WTC11 (cell line): ENCODE data around the gene ACOX3. TPM values are rescaled to one million over a fixed set of nuclear protein-coding genes. Genes with fewer than 3 reads are reported as not detected.

Source experiments
- ATAC-seq: fragments of 200-7000 bp; cut with Tn5 transposase; 2 replicates; pipeline ENCODE4 v1.10.0; 2021; ENCODE audit warnings: mild to moderate bottlenecking, moderate library complexity
- CTCF ChIA-PET: fragments of 300-600 bp; sonication (Branson Sonifier 250); formaldehyde crosslinking; loops from one replicate; lab custom pipeline; 2021; ENCODE audit warnings: antibody characterized with exemption; lab: Charles Lee
- POLR2A ChIA-PET: fragments of 350-600 bp; sonication (Branson Sonifier 250); formaldehyde crosslinking; loops from one replicate; lab custom pipeline; 2021; ENCODE audit warnings: antibody characterized with exemption; lab: Charles Lee
- DNase-seq: peaks from one replicate; pipeline ENCODE4 v3.0.0; 2021; ENCODE audit warnings: low spot score
- H3K27ac Mint-ChIP-seq: 2 replicates; pipeline ENCODE4 v1.8.0; 2021; ENCODE audit warnings: mixed read lengths
- H3K27me3 Mint-ChIP-seq: 2 replicates; pipeline ENCODE4 v1.8.0; 2021; ENCODE audit warnings: low read depth, mild to moderate bottlenecking, moderate library complexity, mixed read lengths
- H3K36me3 Mint-ChIP-seq: 2 replicates; pipeline ENCODE4 v1.8.0; 2021; ENCODE audit warnings: mixed read lengths
- H3K4me1 Mint-ChIP-seq: 2 replicates; pipeline ENCODE4 v1.8.0; 2022; ENCODE audit warnings: mixed read lengths
- H3K4me3 Mint-ChIP-seq: 2 replicates; pipeline ENCODE4 v1.8.0; 2021; ENCODE audit warnings: mild to moderate bottlenecking, moderate library complexity, mixed read lengths
- H3K9me3 Mint-ChIP-seq: 2 replicates; pipeline ENCODE4 v1.8.0; 2021; ENCODE audit warnings: mixed read lengths
- ATF2 ChIP-seq: sonication (generic); formaldehyde crosslinking; IDR thresholded peaks from 2 replicates; pipeline ENCODE4 v1.8.1; 2022; ENCODE audit warnings: low read depth, missing genetic modification reagents, borderline replicate concordance
- CREB1 ChIP-seq: sonication (generic); formaldehyde crosslinking; IDR thresholded peaks from 2 replicates; pipeline ENCODE4 v1.8.0; 2023; ENCODE audit warnings: mild to moderate bottlenecking, missing genetic modification reagents
- CREM ChIP-seq: sonication (generic); formaldehyde crosslinking; IDR thresholded peaks from 2 replicates; pipeline ENCODE4 v1.8.1; 2022; ENCODE audit warnings: mild to moderate bottlenecking, missing genetic modification reagents, moderate library complexity
- E2F5 ChIP-seq: sonication (generic); formaldehyde crosslinking; IDR thresholded peaks from 2 replicates; pipeline ENCODE4 v1.8.1; 2022; ENCODE audit warnings: mild to moderate bottlenecking, moderate library complexity, missing genetic modification reagents
- ESRRA ChIP-seq: sonication (generic); formaldehyde crosslinking; IDR thresholded peaks from 2 replicates; pipeline ENCODE4 v1.8.1; 2022; ENCODE audit warnings: mild to moderate bottlenecking, missing genetic modification reagents, borderline replicate concordance
- ETV6 ChIP-seq: sonication (generic); formaldehyde crosslinking; IDR thresholded peaks from 2 replicates; pipeline ENCODE4 v1.8.1; 2022; ENCODE audit warnings: mild to moderate bottlenecking, missing genetic modification reagents
- GRHL2 ChIP-seq: fragments of 250-450 bp; sonication (Bioruptor Pico); IDR thresholded peaks from 2 replicates; pipeline ENCODE4 v1.8.0; 2022; ENCODE audit warnings: mild to moderate bottlenecking, moderate library complexity; ENCODE audit not compliant: insufficient replicate concordance, severe bottlenecking
- HMGA2 ChIP-seq: fragments of 250-450 bp; sonication (Bioruptor Pico); IDR thresholded peaks from 2 replicates; pipeline ENCODE4 v1.4.0; 2021; ENCODE audit warnings: mild to moderate bottlenecking, moderate library complexity
- IRF1 ChIP-seq: sonication (generic); formaldehyde crosslinking; IDR thresholded peaks from 2 replicates; pipeline ENCODE4 v1.8.0; 2023; ENCODE audit warnings: missing genetic modification reagents
- JUN ChIP-seq: sonication (generic); formaldehyde crosslinking; IDR thresholded peaks from 2 replicates; pipeline ENCODE4 v1.8.0; 2023; ENCODE audit warnings: mild to moderate bottlenecking, missing genetic modification reagents
- MAX ChIP-seq: sonication (generic); formaldehyde crosslinking; IDR thresholded peaks from 2 replicates; pipeline ENCODE4 v1.8.0; 2022; ENCODE audit warnings: mild to moderate bottlenecking, missing genetic modification reagents
- MLX ChIP-seq: sonication (generic); formaldehyde crosslinking; IDR thresholded peaks from 2 replicates; pipeline ENCODE4 v1.8.1; 2023; ENCODE audit warnings: mild to moderate bottlenecking, missing genetic modification reagents, moderate library complexity
- MXD4 ChIP-seq: fragments of 250-450 bp; sonication (Bioruptor Pico); IDR thresholded peaks from 2 replicates; pipeline ENCODE4 v1.8.0; 2021; ENCODE audit warnings: mild to moderate bottlenecking, moderate library complexity, borderline replicate concordance
- MYBL2 ChIP-seq: sonication (generic); formaldehyde crosslinking; IDR thresholded peaks from 2 replicates; pipeline ENCODE4 v1.8.1; 2023; ENCODE audit warnings: mild to moderate bottlenecking, moderate library complexity, missing genetic modification reagents
- NFYB ChIP-seq: sonication (generic); formaldehyde crosslinking; conservative IDR thresholded peaks from 2 replicates; pipeline ENCODE4 v1.8.0; 2022; ENCODE audit warnings: low read depth, missing genetic modification reagents
- NR1H2 ChIP-seq: sonication (generic); formaldehyde crosslinking; IDR thresholded peaks from 2 replicates; pipeline ENCODE4 v1.9.0; 2021; ENCODE audit warnings: mild to moderate bottlenecking, moderate library complexity, missing genetic modification reagents
- NR2C2 ChIP-seq: sonication (generic); formaldehyde crosslinking; IDR thresholded peaks from 2 replicates; pipeline ENCODE4 v1.8.0; 2022; ENCODE audit warnings: mild to moderate bottlenecking, missing genetic modification reagents
- NR3C1 ChIP-seq: sonication (generic); formaldehyde crosslinking; conservative IDR thresholded peaks from 2 replicates; pipeline ENCODE4 v1.8.1; 2023; ENCODE audit warnings: low read depth, mild to moderate bottlenecking, missing genetic modification reagents
- OVOL2 ChIP-seq: fragments of 250-450 bp; sonication (Bioruptor Pico); IDR thresholded peaks from 2 replicates; pipeline ENCODE4 v1.9.0; 2021; ENCODE audit warnings: mild to moderate bottlenecking, borderline replicate concordance
- TEAD4 ChIP-seq: sonication (generic); formaldehyde crosslinking; IDR thresholded peaks from 2 replicates; pipeline ENCODE4 v1.8.0; 2022; ENCODE audit warnings: mild to moderate bottlenecking, missing genetic modification reagents
- ZNF121 ChIP-seq: sonication (generic); formaldehyde crosslinking; IDR thresholded peaks from 2 replicates; pipeline ENCODE4 v1.8.0; 2023; ENCODE audit warnings: missing genetic modification reagents
- ZNF219 ChIP-seq: sonication (generic); formaldehyde crosslinking; IDR thresholded peaks from 2 replicates; pipeline ENCODE4 v1.8.0; 2023; ENCODE audit warnings: missing genetic modification reagents, mild to moderate bottlenecking, borderline replicate concordance
- ZNF416 ChIP-seq: fragments of 250-450 bp; sonication (Bioruptor Pico); IDR thresholded peaks from 2 replicates; pipeline ENCODE4 v1.9.0; 2021; ENCODE audit warnings: mild to moderate bottlenecking, inconsistent platforms
- ZNF512 ChIP-seq: sonication (generic); formaldehyde crosslinking; IDR thresholded peaks from 2 replicates; pipeline ENCODE4 v1.8.1; 2022; ENCODE audit warnings: missing genetic modification reagents, borderline replicate concordance
- total RNA-seq: library from RNA; stranded (reverse); gene quantifications from 3 replicates; pipeline ENCODE4 v1.2.3, GENCODE V29; 2021

The ACOX3 gene
- total RNA-seq, 1 experiment from 2014 or later, result 10.7 TPM

GRCh38 chr4:8378776-8379175, 61.7 kb downstream of the ACOX3 start:
- no peak overlapping the region for H3K4me3 Mint-ChIP-seq
- H3K27me3 Mint-ChIP-seq, result no peaks in the 10 kb centered on the region
- TF ChIP-seq NR3C1 (CRISPR knock-in tag) (no peak), CREM (CRISPR knock-in tag) (no peak), MXD4 (no peak), HMGA2 (CRISPR knock-in tag) (no peak), ESRRA (no peak), MAX (no peak), IRF1 (CRISPR knock-in tag) (no peak), ATF2 (no peak), ZNF512 (CRISPR knock-in tag) (no peak)
- TF ChIP-seq, all 79 proteins: peak for 0
- H3K27ac Mint-ChIP-seq, result no peak overlapping the region
- H3K36me3 Mint-ChIP-seq, result no peaks in the 10 kb centered on the region
- no peaks in the 10 kb centered on the region for H3K9me3 Mint-ChIP-seq
- no peak for DNase-seq
- ChIA-PET POLR2A (no interaction called here), CTCF (interaction anchor here (0.7 to 1.6 kb wide), 4 partner anchors 23 to 141 kb away, joined by 3 to 5 read pairs (median 4); no protein-coding TSS in a partner anchor)
- ATAC-seq, result no peak
- H3K4me1 Mint-ChIP-seq, result peaks cover 3% of the 10 kb centered on the region

- Mint-ChIP-seq H3K4me3 (no peak overlapping the region), H3K36me3 (no peaks in the 10 kb centered on the region), H3K27ac (no peak overlapping the region), H3K27me3 (no peaks in the 10 kb centered on the region), H3K9me3 (no peaks in the 10 kb centered on the region), H3K4me1 (peaks cover 3% of the 10 kb centered on the region)
- CTCF ChIA-PET, result interaction anchor here (1.3 to 4.5 kb wide), 3 partner anchors 24 to 111 kb away, joined by 4 to 20 read pairs (median 5); no protein-coding TSS in a partner anchor
- ATAC-seq, result no peak
- no peak for DNase-seq
- POLR2A ChIA-PET, result no interaction called here
- TF ChIP-seq NR1H2 (CRISPR knock-in tag), result no peak
These were observed 62.3 kb downstream of the ACOX3 start for GRCh38 chr4:8378101-8378724.

GRCh38 chr4:8377103-8378075, 63.1 kb downstream of the ACOX3 start:
- Mint-ChIP-seq H3K4me1 (peaks cover 3% of the 10 kb centered on the region), H3K36me3 (no peaks in the 10 kb centered on the region), H3K9me3 (no peaks in the 10 kb centered on the region), H3K27me3 (no peaks in the 10 kb centered on the region), H3K27ac (no peak overlapping the region), H3K4me3 (no peak overlapping the region)
- TF ChIP-seq ETV6 (CRISPR knock-in tag) (no peak), MLX (CRISPR knock-in tag) (no peak), NR2C2 (CRISPR knock-in tag) (no peak), ZNF416 (CRISPR knock-in tag) (no peak), E2F5 (CRISPR knock-in tag) (no peak), ZNF121 (no peak), CREB1 (CRISPR knock-in tag) (no peak), OVOL2 (CRISPR knock-in tag) (no peak), TEAD4 (CRISPR knock-in tag) (no peak), GRHL2 (CRISPR knock-in tag) (no peak), NFYB (CRISPR knock-in tag) (no peak), ESRRA (no peak), ZNF219 (CRISPR knock-in tag) (no peak), JUN (CRISPR knock-in tag) (no peak), MYBL2 (CRISPR knock-in tag) (no peak)
- ChIA-PET POLR2A (interaction anchor here (0.5 kb wide), 1 partner anchor 9 kb away, joined by 4 read pairs; no protein-coding TSS in a partner anchor), CTCF (interaction anchor here (1.0 to 4.5 kb wide), 2 partner anchors 57 to 110 kb away, joined by 3 to 20 read pairs; no protein-coding TSS in a partner anchor)
- ATAC-seq, result no peak
- DNase-seq, result no peak
